ENCODE measurements around the gene WDR82. TPM values are rescaled to one million over a fixed set of nuclear protein-coding genes. Genes with fewer than 3 reads are reported as not detected.

Gene WDR82
- total and polyA plus RNA-seq, 2 experiments from 2014 or later, result 24.8 to 52.1 TPM

DNA sequence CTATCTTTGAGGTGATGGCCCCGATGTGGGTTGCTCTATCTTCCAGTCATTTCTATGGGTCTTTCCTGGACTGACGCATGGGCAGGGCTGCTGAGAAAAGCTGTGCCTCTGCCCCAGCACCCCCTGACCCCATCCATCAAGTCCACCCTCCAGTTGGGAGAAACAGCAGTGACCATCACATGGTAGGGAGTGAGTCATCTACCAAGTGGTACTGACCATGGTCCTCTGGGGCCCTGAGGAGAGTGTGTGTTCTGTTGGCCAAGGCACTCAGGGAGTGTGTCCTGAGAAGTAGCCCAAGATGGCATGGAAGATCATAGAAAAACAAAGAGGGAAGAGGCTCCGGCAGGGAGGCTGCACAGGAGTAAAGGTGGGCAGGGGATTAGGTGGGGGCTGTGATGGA is 36.0 kb upstream of the WDR82 start:
- TF ChIP-seq EZH2phosphoT487 (IDR thresholded peaks at IDR 0.05; ENCODE audit: low read depth, severe bottlenecking, unreplicated experiment) (no peak), EZH2 (IDR thresholded peaks at IDR 0.05; ENCODE audit: borderline replicate concordance) (no peak)
- TF ChIP-seq, protein P1, sequence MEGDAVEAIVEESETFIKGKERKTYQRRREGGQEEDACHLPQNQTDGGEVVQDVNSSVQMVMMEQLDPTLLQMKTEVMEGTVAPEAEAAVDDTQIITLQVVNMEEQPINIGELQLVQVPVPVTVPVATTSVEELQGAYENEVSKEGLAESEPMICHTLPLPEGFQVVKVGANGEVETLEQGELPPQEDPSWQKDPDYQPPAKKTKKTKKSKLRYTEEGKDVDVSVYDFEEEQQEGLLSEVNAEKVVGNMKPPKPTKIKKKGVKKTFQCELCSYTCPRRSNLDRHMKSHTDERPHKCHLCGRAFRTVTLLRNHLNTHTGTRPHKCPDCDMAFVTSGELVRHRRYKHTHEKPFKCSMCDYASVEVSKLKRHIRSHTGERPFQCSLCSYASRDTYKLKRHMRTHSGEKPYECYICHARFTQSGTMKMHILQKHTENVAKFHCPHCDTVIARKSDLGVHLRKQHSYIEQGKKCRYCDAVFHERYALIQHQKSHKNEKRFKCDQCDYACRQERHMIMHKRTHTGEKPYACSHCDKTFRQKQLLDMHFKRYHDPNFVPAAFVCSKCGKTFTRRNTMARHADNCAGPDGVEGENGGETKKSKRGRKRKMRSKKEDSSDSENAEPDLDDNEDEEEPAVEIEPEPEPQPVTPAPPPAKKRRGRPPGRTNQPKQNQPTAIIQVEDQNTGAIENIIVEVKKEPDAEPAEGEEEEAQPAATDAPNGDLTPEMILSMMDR (IDR thresholded peaks at IDR 0.05; ENCODE audit: poor library complexity), result no peak
- H4K20me1 ChIP-seq (ENCODE audit: insufficient read depth, poor library complexity, severe bottlenecking), result no peaks in the 10 kb centered on the region
- no peaks in the 10 kb centered on the region for H3K27me3 ChIP-seq
- H3K4me1 ChIP-seq (ENCODE audit: insufficient read depth), result peaks cover 8% of the 10 kb centered on the region
- no peaks in the 10 kb centered on the region for H3K36me3 ChIP-seq (replicated peaks; ENCODE audit: insufficient read depth, low read depth)
- H3K4me3 ChIP-seq, result no peak overlapping the region
- DNase-seq (ENCODE audit: low spot score), result no peak
- H3K9me2 ChIP-seq (replicated peaks; ENCODE audit: insufficient read depth), result no peaks in the 10 kb centered on the region
- H3K27ac ChIP-seq, result no peak overlapping the region
- no peaks in the 10 kb centered on the region for H3K9me3 ChIP-seq (ENCODE audit: low read depth)
- no peak overlapping the region for H3K4me2 ChIP-seq
- 96% methylated on average over 3 of the region's 3 CpGs for WGBS (ENCODE audit: low lambda C conversion rate, missing lambda C conversion rate)
- H3K79me2 ChIP-seq, result no peaks in the 10 kb centered on the region
- no peak overlapping the region for H2AFZ ChIP-seq

DNA sequence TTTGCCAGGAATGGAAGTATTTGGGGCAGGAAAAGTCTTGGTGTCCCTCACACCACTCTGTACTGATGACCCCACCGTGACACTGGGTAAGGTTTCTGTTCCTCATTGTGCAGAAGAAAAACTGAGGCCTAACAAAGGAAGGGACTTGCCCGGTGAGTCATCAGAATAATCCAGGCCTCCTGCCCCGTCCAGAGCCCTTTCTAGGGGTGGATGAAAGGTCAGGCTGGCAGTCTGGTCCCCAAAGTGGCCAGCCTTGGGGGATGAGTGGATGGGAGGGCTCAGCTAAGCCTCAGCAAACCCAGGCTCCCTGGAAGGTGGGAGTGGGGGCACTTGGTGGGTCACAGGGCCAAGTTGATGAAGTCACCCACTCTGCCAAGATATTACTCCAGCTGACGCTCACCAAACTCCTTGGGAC is 35.3 kb upstream of the WDR82 start:
- Histone ChIP-seq H3K4me1 (ENCODE audit: insufficient read depth) (peaks cover 8% of the 10 kb centered on the region), H3K79me2 (no peaks in the 10 kb centered on the region), H3K36me3 (replicated peaks; ENCODE audit: insufficient read depth, low read depth) (no peaks in the 10 kb centered on the region), H2AFZ (no peak overlapping the region), H4K20me1 (ENCODE audit: insufficient read depth, poor library complexity, severe bottlenecking) (no peaks in the 10 kb centered on the region), H3K4me2 (no peak overlapping the region), H3K9me2 (replicated peaks; ENCODE audit: insufficient read depth) (no peaks in the 10 kb centered on the region), H3K27me3 (no peaks in the 10 kb centered on the region), H3K27ac (no peak overlapping the region), H3K9me3 (ENCODE audit: low read depth) (no peaks in the 10 kb centered on the region), H3K4me3 (no peak overlapping the region)
- TF ChIP-seq, protein P1 (IDR thresholded peaks at IDR 0.05; ENCODE audit: poor library complexity), result no peak
- TF ChIP-seq EZH2phosphoT487 (IDR thresholded peaks at IDR 0.05; ENCODE audit: low read depth, severe bottlenecking, unreplicated experiment) (no peak), EZH2 (IDR thresholded peaks at IDR 0.05; ENCODE audit: borderline replicate concordance) (no peak)
- 57% methylated on average over 4 of the region's 4 CpGs for WGBS (ENCODE audit: low lambda C conversion rate, missing lambda C conversion rate)
- DNase-seq (ENCODE audit: low spot score), result no peak

DNA sequence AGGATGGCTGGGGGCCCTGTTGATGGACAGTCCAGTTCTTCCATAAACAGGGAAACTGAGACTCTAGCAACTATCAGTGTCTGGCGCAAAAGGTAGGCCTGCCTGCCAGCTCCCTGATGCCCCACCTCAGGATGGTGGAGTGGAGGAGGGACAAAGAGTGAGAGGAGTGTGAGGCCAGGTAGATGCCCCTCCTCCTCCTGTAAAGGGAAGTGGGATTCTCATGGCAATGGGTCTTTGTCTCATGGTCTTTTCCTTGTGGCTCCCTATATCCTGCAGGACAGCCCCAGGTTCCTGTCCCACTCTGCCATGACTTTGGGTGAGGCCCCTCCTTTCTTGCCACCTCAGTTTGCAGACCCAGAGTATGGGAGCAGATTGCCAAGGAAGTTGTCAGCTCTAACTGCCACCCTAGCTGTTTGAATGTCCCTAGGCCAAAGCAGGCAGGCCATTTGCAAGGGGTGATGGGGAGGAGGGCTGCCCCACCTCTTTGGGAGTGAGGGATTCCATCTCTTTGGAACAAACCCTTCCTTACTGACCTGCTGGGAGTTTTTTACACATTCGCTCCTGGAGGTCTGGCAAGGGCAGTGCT is 34.8 kb upstream of the WDR82 start:
- no peak overlapping the region for H3K27ac ChIP-seq
- no peaks in the 10 kb centered on the region for H3K79me2 ChIP-seq
- H3K9me3 ChIP-seq (ENCODE audit: low read depth), result no peaks in the 10 kb centered on the region
- no peak overlapping the region for H2AFZ ChIP-seq
- DNase-seq (ENCODE audit: low spot score), result no peak
- H3K36me3 ChIP-seq (replicated peaks; ENCODE audit: insufficient read depth, low read depth), result no peaks in the 10 kb centered on the region
- no peak for TF ChIP-seq EZH2phosphoT487 (IDR thresholded peaks at IDR 0.05; ENCODE audit: low read depth, severe bottlenecking, unreplicated experiment)
- TF ChIP-seq, protein P1 (IDR thresholded peaks at IDR 0.05; ENCODE audit: poor library complexity), result no peak
- TF ChIP-seq EZH2 (IDR thresholded peaks at IDR 0.05; ENCODE audit: borderline replicate concordance), result no peak
- no peak overlapping the region for H3K4me3 ChIP-seq
- H3K4me2 ChIP-seq, result no peak overlapping the region
- H3K4me1 ChIP-seq (ENCODE audit: insufficient read depth), result peaks cover 8% of the 10 kb centered on the region
- 98% methylated on average over 2 of the region's 2 CpGs for WGBS (ENCODE audit: low lambda C conversion rate, missing lambda C conversion rate)
- H3K27me3 ChIP-seq, result no peaks in the 10 kb centered on the region
- no peaks in the 10 kb centered on the region for H3K9me2 ChIP-seq (replicated peaks; ENCODE audit: insufficient read depth)
- H4K20me1 ChIP-seq (ENCODE audit: insufficient read depth, poor library complexity, severe bottlenecking), result no peaks in the 10 kb centered on the region
